ENCODE measurements around the gene EXTL2. TPM values are rescaled to one million over a fixed set of nuclear protein-coding genes. Genes with fewer than 3 reads are reported as not detected.

The EXTL2 gene
- total RNA-seq, 1 donor from 2014 or later = 4.7 TPM

DNA sequence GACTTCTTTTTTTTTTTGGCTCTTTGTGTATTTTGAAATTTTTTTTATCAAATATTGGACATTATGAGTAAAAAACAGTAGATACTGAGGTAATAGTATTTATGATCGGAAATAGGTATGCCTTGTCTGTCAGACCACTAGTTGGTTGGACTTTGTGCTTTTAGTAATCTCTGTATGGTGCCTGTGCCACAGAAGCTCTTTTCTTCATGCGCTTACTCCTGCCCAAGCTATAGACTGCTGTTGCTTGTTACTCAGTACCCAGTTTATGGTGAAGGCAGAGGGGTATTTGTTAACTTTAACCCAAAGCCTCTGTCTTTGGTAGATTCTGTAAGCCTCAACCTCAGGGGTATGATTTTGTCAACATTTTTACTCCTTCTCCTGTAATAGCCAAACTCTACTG is 9.9 kb upstream of the EXTL2 start:
- TF ChIP-seq, protein P1, sequence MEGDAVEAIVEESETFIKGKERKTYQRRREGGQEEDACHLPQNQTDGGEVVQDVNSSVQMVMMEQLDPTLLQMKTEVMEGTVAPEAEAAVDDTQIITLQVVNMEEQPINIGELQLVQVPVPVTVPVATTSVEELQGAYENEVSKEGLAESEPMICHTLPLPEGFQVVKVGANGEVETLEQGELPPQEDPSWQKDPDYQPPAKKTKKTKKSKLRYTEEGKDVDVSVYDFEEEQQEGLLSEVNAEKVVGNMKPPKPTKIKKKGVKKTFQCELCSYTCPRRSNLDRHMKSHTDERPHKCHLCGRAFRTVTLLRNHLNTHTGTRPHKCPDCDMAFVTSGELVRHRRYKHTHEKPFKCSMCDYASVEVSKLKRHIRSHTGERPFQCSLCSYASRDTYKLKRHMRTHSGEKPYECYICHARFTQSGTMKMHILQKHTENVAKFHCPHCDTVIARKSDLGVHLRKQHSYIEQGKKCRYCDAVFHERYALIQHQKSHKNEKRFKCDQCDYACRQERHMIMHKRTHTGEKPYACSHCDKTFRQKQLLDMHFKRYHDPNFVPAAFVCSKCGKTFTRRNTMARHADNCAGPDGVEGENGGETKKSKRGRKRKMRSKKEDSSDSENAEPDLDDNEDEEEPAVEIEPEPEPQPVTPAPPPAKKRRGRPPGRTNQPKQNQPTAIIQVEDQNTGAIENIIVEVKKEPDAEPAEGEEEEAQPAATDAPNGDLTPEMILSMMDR (conservative IDR thresholded peaks at IDR 0.05; ENCODE audit: low read depth, low read length) = no peak
- no peak overlapping the region for H3K4me3 ChIP-seq (ENCODE audit: low read depth, low read length)
- DNase-seq (ENCODE audit: low read depth) = no peak

DNA sequence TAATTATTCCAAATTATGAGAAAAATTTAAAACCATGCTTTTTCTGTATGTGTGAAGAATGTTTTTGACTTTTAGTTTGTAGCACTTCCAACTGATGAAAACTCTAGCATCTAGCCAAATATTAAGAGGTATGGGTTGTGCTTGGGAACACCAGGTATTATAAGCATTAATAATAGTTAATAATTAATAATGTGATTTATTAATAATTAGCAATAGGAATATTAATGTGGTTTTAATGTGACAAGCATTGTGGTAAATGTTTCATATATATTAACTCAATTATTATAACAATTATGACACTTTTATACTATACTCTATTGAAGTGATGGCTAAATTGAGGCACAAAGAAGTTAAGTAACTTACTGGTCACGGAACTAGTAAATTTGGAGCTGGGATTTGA is 9.1 kb upstream of the EXTL2 start:
- H3K4me3 ChIP-seq (ENCODE audit: low read depth, low read length) = no peak overlapping the region
- DNase-seq (ENCODE audit: low read depth) = no peak
- TF ChIP-seq, protein P1 (conservative IDR thresholded peaks at IDR 0.05; ENCODE audit: low read depth, low read length) = no peak

DNA sequence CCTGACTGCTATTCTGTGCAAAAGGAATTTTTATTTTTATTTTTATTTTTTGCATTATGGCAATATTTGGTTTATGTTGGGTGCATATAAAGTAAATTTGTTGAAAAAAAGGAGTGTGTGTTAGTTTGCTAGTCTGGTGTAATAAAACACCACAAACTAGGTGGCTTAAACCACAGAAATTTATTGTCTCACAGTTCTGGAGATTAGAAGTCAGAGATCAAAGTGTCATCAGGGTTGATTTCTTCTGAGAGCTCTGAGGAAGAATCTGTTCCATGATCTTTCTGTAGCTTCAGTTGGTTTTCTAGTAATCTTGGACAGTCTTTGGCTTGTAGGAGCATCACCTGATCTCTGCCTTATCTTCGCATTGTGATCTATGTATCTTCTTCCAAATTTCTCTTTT is 7.7 kb upstream of the EXTL2 start:
- no peak for DNase-seq (ENCODE audit: low read depth)
- no peak overlapping the region for H3K4me3 ChIP-seq (ENCODE audit: low read depth, low read length)
- TF ChIP-seq, protein P1 (conservative IDR thresholded peaks at IDR 0.05; ENCODE audit: low read depth, low read length) = no peak

DNA sequence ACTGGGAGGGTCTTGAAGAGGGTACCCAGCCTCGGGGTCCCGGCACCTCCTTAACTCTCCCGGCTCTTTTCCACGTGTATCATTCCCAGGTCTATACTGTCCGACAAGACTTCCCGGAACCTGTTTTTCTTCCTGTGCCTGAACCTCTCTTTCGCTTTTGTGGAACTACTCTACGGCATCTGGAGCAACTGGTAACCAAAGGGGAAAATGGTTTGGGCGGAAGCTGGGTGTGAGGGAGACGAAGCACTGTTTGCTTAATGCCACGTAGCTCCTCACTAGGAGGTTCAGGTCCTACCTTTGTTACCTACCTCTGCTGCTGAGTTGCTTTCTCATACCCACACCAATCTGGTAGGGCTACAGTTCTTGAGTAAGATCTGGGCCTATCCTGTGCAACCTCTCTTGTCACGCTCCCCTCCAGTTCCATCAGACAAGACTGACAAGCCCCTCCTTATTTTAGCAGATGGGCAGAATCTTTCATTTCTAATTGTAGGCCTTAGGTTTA is 1.9 kb upstream of the EXTL2 start:
- DNase-seq (ENCODE audit: low read depth) = peak; percentile 18
- TF ChIP-seq, protein P1 (conservative IDR thresholded peaks at IDR 0.05; ENCODE audit: low read depth, low read length) = no peak
- peak overlapping the region; percentile 76 for H3K4me3 ChIP-seq (ENCODE audit: low read depth, low read length)

DNA sequence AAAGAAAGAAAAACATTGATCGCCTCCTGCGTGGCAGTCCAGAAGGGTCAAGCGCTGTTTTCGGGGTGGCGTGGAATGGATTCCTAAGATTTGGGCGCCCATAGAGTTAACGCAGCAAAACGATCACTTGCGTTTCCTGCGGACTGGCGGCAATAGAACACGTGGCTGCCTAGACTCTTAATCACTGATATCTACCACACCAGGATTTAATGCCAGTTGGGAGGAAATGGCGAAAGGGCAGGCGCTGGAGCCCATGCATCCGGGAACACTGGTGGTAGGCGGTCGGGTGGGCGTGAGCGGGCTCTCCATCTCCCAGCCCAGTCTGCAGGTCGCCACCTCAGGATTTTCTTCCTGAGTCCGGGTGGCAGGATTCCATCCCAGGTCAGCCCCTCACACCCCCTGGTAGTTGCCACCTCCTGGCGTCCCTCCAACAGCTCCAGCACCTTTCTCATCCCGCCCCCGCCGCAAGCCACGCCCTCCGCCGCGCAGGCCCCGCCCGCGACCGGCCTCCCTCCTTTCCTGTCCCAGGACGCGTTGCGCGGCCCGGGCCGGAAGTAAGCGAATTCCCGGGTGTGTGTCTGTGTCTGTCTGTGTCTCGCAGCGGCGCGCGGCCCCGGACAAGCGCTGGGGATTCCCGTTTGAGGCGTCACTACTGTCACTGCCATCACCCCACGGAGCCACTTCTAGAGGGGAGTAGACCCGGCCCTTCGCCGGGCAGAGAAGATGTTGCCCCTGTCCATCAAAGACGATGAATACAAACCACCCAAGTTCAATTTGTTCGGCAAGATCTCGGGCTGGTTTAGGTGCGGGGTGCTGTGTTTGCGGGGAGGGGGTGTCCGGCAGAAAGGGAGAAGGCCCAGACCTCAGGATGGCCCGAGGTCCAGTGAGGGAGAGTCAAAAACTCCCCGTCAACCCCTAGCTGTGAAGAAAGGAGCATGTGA is 1.2 kb upstream of the EXTL2 start, which contains the start of gene SLC30A7:
Gene SLC30A7 (plus strand): TSS at position 551 of the 941 bp plus-strand sequence. CDS start 173 bp downstream, at position 724.
- peak; percentile 49 for DNase-seq (ENCODE audit: low read depth)
- H3K4me3 ChIP-seq (ENCODE audit: low read depth, low read length) = peak within 1 kb of the TSS; percentile 76
- TF ChIP-seq, protein P1 (conservative IDR thresholded peaks at IDR 0.05; ENCODE audit: low read depth, low read length) = no peak

DNA sequence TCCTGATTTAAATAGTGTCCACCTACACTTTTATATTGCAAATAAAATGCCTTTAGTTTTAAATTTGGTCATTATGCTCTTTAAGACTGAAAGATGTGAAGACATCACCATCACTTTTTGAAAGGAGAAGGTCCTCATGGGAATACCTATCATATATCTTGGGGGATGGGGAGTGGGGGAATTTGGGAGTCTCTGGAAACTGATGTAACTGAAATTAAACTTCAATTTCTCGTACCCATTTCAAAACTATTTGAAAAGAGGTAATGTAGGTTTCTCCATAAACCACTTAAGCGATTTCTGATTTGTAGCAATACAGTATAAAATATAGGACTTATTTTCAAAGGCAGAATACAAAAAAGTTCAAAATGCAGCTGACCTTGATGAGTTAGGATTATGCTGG is 924 bp downstream of the EXTL2 start:
- DNase-seq (ENCODE audit: low read depth) = no peak
- H3K4me3 ChIP-seq (ENCODE audit: low read depth, low read length) = peak overlapping the region; percentile 76
- TF ChIP-seq, protein P1 (conservative IDR thresholded peaks at IDR 0.05; ENCODE audit: low read depth, low read length) = no peak

Measured in epithelial cell of proximal tubule (primary cell).